Endothelial cell of umbilical vein (primary cell): Measurements from ENCODE around the gene PTAFR. TPM values are rescaled to one million over a fixed set of nuclear protein-coding genes. Genes with fewer than 3 reads are reported as not detected.
A peak's percentile ranks its signal among the peaks of the same experiment; 100 is the strongest.

ENCODE experiments used
- BruUV-seq: library from RNA; stranded (reverse); fragments of 400-500 nt; replicated peaks from 2 replicates; lab custom pipeline; 2021; lab: Mats Ljungman, UMichigan
- CTCF ChIA-PET: fragments of 300-600, 350-600 bp; sonication (Branson Sonifier 250); formaldehyde crosslinking; loops from one replicate; lab custom pipeline; 2021; ENCODE audit warnings: antibody characterized with exemption, inconsistent platforms; lab: Charles Lee
- POLR2A ChIA-PET: fragments of 300-600, 350-600 bp; sonication (Branson Sonifier 250); formaldehyde crosslinking; loops from one replicate; lab custom pipeline; 2021; ENCODE audit warnings: antibody characterized with exemption, inconsistent platforms; lab: Charles Lee
- DNase-seq: peaks from one replicate; pipeline ENCODE4 v3.0.0-alpha.2; 2011; ENCODE audit warnings: low read depth, low spot score
- FAIRE-seq: peaks from 2 replicates; lab custom pipeline; 2011; peaks lifted over from hg19 to GRCh38; lab: Jason Lieb, UNC
- H2AFZ ChIP-seq: 2 replicates; pipeline ENCODE4 v1.6.0; 2012; ENCODE audit warnings: low read depth, low read length, control low read depth, inconsistent platforms
- H3K27ac ChIP-seq: 2 replicates; pipeline ENCODE4 v1.5.1; 2011; ENCODE audit warnings: low read depth, mild to moderate bottlenecking, control low read depth, low read length, moderate library complexity; ENCODE audit not compliant: insufficient read depth
- H3K27me3 ChIP-seq, 2 experiments: 2 replicates each; pipeline versions ENCODE4 v1.6.0 to v1.6.1; 2011; ENCODE audit warnings: low read length in 2 of 2, mixed read lengths in 1 of 2; ENCODE audit not compliant: control insufficient read depth in 2 of 2, insufficient read depth in 2 of 2
- H3K36me3 ChIP-seq, 2 experiments: 2 replicates in 1 of 2; 3 replicates in 1 of 2; pipeline ENCODE4 v1.5.1; 2011; ENCODE audit warnings: low read length in 2 of 2, mild to moderate bottlenecking in 1 of 2, moderate library complexity in 1 of 2; ENCODE audit not compliant: control insufficient read depth in 2 of 2, insufficient read depth in 2 of 2; ENCODE audit errors: extremely low read depth in 1 of 2
- H3K4me1 ChIP-seq: 3 replicates; pipeline ENCODE4 v1.5.1; 2011; ENCODE audit warnings: mild to moderate bottlenecking, low read length; ENCODE audit not compliant: control insufficient read depth, insufficient read depth; ENCODE audit errors: extremely low read depth
- H3K4me2 ChIP-seq: 2 replicates; pipeline ENCODE4 v1.6.1; 2011; ENCODE audit warnings: low read length, control low read depth, mixed read lengths; ENCODE audit not compliant: insufficient read depth
- H3K4me3 ChIP-seq, 3 experiments: fragments of 200-600 bp in 1 of 3; sonication (generic), shearing (Covaris generic) in 1 of 3; replicated peaks in 1 of 3; 2 replicates each; pipeline ENCODE4 v1.5.1; 2011 to 2016; ENCODE audit warnings: control low read depth in 3 of 3, low read length in 3 of 3, mild to moderate bottlenecking in 2 of 3, inconsistent platforms in 1 of 3, low read depth in 1 of 3, moderate library complexity in 1 of 3; ENCODE audit not compliant: insufficient read depth in 1 of 3
- H3K79me2 ChIP-seq: 2 replicates; pipeline ENCODE4 v1.6.0; 2012; ENCODE audit warnings: low read length, inconsistent platforms; ENCODE audit not compliant: control insufficient read depth, insufficient read depth
- H3K9ac ChIP-seq: replicated peaks from 2 replicates; pipeline ENCODE3; 2011; ENCODE audit warnings: low read length, control low read depth; ENCODE audit not compliant: insufficient read depth; ENCODE audit errors: extremely low read depth
- H3K9me1 ChIP-seq: replicated peaks from 3 replicates; pipeline ENCODE4 v1.6.0; 2011; ENCODE audit warnings: mild to moderate bottlenecking, low read length; ENCODE audit not compliant: control insufficient read depth, insufficient read depth; ENCODE audit errors: extremely low read depth
- H3K9me3 ChIP-seq: replicated peaks from 2 replicates; pipeline ENCODE4 v1.5.1; 2012; ENCODE audit warnings: low read length, inconsistent platforms; ENCODE audit not compliant: control insufficient read depth, insufficient read depth
- H4K20me1 ChIP-seq: replicated peaks from 2 replicates; pipeline ENCODE3; 2011; ENCODE audit warnings: mild to moderate bottlenecking, low read length; ENCODE audit not compliant: control insufficient read depth, insufficient read depth; ENCODE audit errors: extremely low read depth
- CTCF ChIP-seq, 2 donors: IDR thresholded peaks; 1 replicate in 1 of 2; 2 replicates in 1 of 2; pipeline ENCODE4 v1.5.1; 2011; ENCODE audit warnings: low read length in 2 of 2, mild to moderate bottlenecking in 2 of 2, moderate library complexity in 2 of 2, control low read depth in 1 of 2, inconsistent platforms in 1 of 2, low read depth in 1 of 2; ENCODE audit not compliant: insufficient read depth in 1 of 2; ENCODE audit errors: extremely low read depth in 1 of 2
- EZH2 ChIP-seq: IDR thresholded peaks from 2 replicates; pipeline ENCODE4 v1.6.1; 2012; ENCODE audit warnings: borderline replicate concordance, low read depth, mild to moderate bottlenecking, moderate library complexity, low read length, inconsistent platforms; ENCODE audit not compliant: severe bottlenecking
- FOS ChIP-seq: IDR thresholded peaks from 2 replicates; pipeline ENCODE4 v1.6.1; 2011; ENCODE audit warnings: mild to moderate bottlenecking, low read length, moderate library complexity, borderline replicate concordance; ENCODE audit not compliant: insufficient read depth
- GATA2 ChIP-seq: IDR thresholded peaks from 2 replicates; pipeline ENCODE4 v1.7.0; 2011; ENCODE audit warnings: low read depth, mild to moderate bottlenecking, moderate library complexity, mixed read lengths, low read length; ENCODE audit not compliant: insufficient read length, insufficient read depth
- JUN ChIP-seq: IDR thresholded peaks from 2 replicates; pipeline ENCODE4 v1.6.1; 2011; ENCODE audit warnings: borderline replicate concordance, low read depth; ENCODE audit not compliant: insufficient read length, insufficient read depth
- POLR2A ChIP-seq: IDR thresholded peaks from 2 replicates; pipeline ENCODE4 v1.6.1; 2012; ENCODE audit warnings: low read depth, mild to moderate bottlenecking, control low read depth, low read length
- POLR2AphosphoS5 ChIP-seq: IDR thresholded peaks from 2 replicates; pipeline ENCODE4 v1.6.1; 2012; ENCODE audit warnings: low read depth, mild to moderate bottlenecking, control low read depth, low read length, moderate library complexity; ENCODE audit not compliant: insufficient read depth
- dilution Hi-C: fragments of 300-500 bp; cut with MboI; formaldehyde crosslinking; loops from one replicate; pipeline ENCODE4 v1.15.0; 2019; ENCODE audit warnings: low sequenced_read_pairs; ENCODE audit not compliant: extremely low pct_ligation_motif_present
- intact Hi-C: fragments of 100-400 bp; cut with micrococcal nuclease; formaldehyde crosslinking; loops from one replicate; pipeline ENCODE4 v1.10.0; 2022
- polyA plus RNA-seq, 4 experiments: library from polyadenylated mRNA; depleted of rRNA in 3 of 4; stranded (reverse) in 3 of 4; unstranded in 1 of 4; fragments of >200 nt; gene quantifications; 2 replicates each; pipeline versions ENCODE4 v1.2.1 to v1.2.3, GENCODE V29; 2011 to 2012; ENCODE audit warnings: missing spikeins in 1 of 4
- total RNA-seq: library from RNA; stranded (reverse); gene quantifications from 2 replicates; pipeline ENCODE4 v1.2.3, GENCODE V29; 2021

The PTAFR gene
- total and polyA plus RNA-seq, 2 donors (not counting 3 experiments of a cell fraction or from before 2014, with no cell fraction given), result 0.20 to 0.32 TPM

DNA sequence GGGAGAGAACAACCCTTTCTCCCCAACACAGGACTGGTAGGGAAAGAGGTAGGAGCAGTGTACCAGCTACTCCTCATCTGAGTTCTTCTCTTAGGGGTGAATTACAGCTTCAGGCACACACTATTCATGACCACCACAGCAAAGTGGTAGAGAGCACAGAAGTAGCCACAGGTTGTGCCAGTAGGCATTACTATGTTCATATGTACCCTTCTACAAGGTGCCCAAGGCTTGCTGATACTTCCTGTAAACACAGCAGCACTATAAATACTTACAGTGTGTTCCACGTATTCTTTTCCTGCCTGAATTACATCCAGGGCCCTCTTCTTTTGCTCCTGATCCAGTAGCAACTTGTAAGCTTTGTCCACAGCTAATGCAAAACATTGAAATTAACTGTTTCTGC is 33.2 kb upstream of the PTAFR start:
- BruUV-seq, result no TSS peak
- FAIRE-seq, result no peak
- POLR2A ChIA-PET, result interaction anchor here (1.6 kb wide), 1 partner anchor 118 kb away, joined by 4 read pairs; no protein-coding TSS in a partner anchor
- no peaks in the 10 kb centered on the region for H3K27me3 ChIP-seq
- H3K27ac ChIP-seq, result no peak overlapping the region
- H3K79me2 ChIP-seq, result peaks cover 3% of the 10 kb centered on the region
- no peaks in the 10 kb centered on the region for H3K9me3 ChIP-seq
- no peak overlapping the region for H3K4me3 ChIP-seq
- intact Hi-C loops, result loop anchor here (1.0 to 10.0 kb wide), 4 partner anchors 118 to 351 kb away; no protein-coding TSS in a partner anchor
- no peaks in the 10 kb centered on the region for H3K4me1 ChIP-seq
- H3K9me1 ChIP-seq, result no peaks in the 10 kb centered on the region
- dilution Hi-C loops, result no loop called here
- CTCF ChIA-PET, result interaction anchor here (0.6 to 7.9 kb wide), 41 partner anchors 8 to 393 kb away, joined by 3 to 397 read pairs (median 5); partner anchors contain the start of gene EYA3
- no peaks in the 10 kb centered on the region for H4K20me1 ChIP-seq
- peaks cover 9 to 10% of the 10 kb centered on the region in 2 experiments for H3K36me3 ChIP-seq
- H3K4me2 ChIP-seq, result no peak overlapping the region
- no peak for TF ChIP-seq EZH2
- TF ChIP-seq GATA2, result no peak
- no peak for TF ChIP-seq POLR2A
- no peak for TF ChIP-seq POLR2AphosphoS5
- no peak overlapping the region for H2AFZ ChIP-seq
- H3K9ac ChIP-seq, result no peak overlapping the region
- no peak for DNase-seq

GRCh38 chr1:28208818-28209441 is 32.4 kb upstream of the PTAFR start:
- H3K9ac ChIP-seq, result no peak overlapping the region
- POLR2A ChIA-PET, result interaction anchor here (1.6 kb wide), 1 partner anchor 118 kb away, joined by 4 read pairs; no protein-coding TSS in a partner anchor
- H3K36me3 ChIP-seq, result peaks cover 9 to 10% of the 10 kb centered on the region in 2 experiments
- peaks cover 3% of the 10 kb centered on the region for H3K79me2 ChIP-seq
- H3K4me3 ChIP-seq, result no peak overlapping the region
- intact Hi-C loops (loop anchor here (1.0 to 10.0 kb wide), 4 partner anchors 118 to 351 kb away; no protein-coding TSS in a partner anchor), dilution Hi-C loops (no loop called here)
- H3K27ac ChIP-seq, result no peak overlapping the region
- peak; percentile 55 to 64 for TF ChIP-seq CTCF (IDR thresholded peaks at IDR 0.05; ENCODE audit: extremely low read depth in 1 of 2, insufficient read depth in 1 of 2, low read depth in 1 of 2, low read length in 2 of 2)
- no peak for TF ChIP-seq EZH2
- TF ChIP-seq FOS, result no peak
- no peak for TF ChIP-seq POLR2A
- no peak for TF ChIP-seq JUN
- H2AFZ ChIP-seq, result no peak overlapping the region
- no peaks in the 10 kb centered on the region for H4K20me1 ChIP-seq
- DNase-seq (peak; percentile 78), FAIRE-seq (peak; percentile 48)
- no peaks in the 10 kb centered on the region for H3K9me3 ChIP-seq
- H3K9me1 ChIP-seq, result no peaks in the 10 kb centered on the region
- no TSS peak for BruUV-seq
- no peaks in the 10 kb centered on the region for H3K4me1 ChIP-seq
- H3K27me3 ChIP-seq, result no peaks in the 10 kb centered on the region
- CTCF ChIA-PET, result interaction anchor here (0.6 to 7.9 kb wide), 54 partner anchors 9 to 394 kb away, joined by 3 to 397 read pairs (median 4); partner anchors contain the start of gene EYA3
- no peak overlapping the region for H3K4me2 ChIP-seq
